HG03103 (cell line): ENCODE results near the gene ZBTB47.

ENCODE experiments used
- ATAC-seq: cut with Tn5 transposase; IDR thresholded peaks from one replicate; pipeline ENCODE4 v1.9.1; 2021; ENCODE audit warnings: low read depth; ENCODE audit not compliant: unreplicated experiment

ZBTB47 gene

GRCh38 chr3:42708611-42709151 is 55.2 kb downstream of the ZBTB47 start:
- ATAC-seq, result no peak

DNA sequence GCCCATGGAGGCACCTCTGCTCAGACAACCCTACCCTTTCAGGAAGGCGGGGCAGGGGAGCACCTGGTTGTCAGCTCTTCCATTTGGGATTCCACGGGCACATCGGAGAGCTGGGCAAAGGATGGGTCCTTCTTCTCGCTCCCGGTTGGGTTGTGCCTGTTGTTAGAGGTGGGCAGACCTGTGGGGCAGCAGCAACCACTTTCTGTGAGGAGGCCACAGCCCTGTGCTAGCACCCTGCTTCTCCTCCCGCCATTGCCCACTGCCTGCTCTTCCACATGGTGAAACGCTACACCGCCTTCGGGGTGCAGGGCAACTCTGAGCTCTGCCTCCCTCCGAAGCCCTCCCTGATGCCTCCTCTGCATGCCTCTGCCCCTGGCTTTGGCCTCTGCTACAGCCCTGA is 56.1 kb downstream of the ZBTB47 start:
- ATAC-seq, result no peak

DNA sequence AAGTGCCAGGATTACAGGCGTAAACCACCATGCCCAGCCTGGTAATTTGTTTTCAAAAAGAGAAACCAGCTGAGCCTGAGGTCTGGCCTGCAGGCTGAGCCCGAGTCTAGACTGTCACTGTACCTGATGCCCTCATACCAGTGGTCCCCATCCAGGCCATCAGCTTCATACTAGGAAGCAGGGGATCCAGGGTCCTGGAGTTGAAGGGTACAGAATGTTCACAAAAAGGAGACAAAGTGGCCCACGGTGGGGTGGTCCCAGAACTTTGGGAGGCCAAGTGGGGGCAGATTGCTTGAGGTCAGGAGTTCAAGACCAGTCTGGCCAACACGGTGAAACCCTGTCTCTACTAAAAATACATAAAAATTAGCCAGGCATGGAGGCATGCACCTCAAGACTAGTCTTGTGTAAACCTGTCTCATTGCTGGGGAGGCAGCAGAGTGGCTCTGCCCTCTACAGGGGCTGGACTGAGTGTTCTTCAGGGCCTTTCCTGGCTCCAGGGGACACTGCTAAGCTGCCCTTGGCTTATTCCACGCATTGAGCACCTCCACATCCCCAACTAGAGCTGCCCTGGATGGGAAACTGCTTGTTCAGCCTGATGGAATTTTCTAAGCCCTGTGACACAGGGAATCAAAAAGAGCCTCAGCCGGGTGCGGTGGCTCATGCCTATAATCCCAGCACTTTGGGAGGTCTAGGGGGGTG is 57.0 kb downstream of the ZBTB47 start:
- no peak for ATAC-seq

GRCh38 chr3:42711491-42712343 is 58.2 kb downstream of the ZBTB47 start:
- no peak for ATAC-seq

DNA sequence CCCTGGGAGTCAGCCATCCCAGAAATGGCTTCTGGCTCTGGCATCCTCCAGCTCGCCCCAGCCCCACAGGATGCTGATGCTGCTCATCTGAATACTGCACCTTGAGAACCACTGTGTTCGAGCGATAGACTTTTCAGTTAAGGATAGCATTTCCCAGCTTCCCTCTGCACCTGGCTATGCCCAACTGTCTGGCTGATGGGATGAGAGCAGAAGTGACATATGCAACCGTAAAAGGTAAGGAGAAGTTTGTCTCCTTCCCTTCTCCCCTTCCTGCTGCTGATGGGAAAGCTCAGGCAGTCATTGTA is 58.8 kb downstream of the ZBTB47 start:
- no peak for ATAC-seq

DNA sequence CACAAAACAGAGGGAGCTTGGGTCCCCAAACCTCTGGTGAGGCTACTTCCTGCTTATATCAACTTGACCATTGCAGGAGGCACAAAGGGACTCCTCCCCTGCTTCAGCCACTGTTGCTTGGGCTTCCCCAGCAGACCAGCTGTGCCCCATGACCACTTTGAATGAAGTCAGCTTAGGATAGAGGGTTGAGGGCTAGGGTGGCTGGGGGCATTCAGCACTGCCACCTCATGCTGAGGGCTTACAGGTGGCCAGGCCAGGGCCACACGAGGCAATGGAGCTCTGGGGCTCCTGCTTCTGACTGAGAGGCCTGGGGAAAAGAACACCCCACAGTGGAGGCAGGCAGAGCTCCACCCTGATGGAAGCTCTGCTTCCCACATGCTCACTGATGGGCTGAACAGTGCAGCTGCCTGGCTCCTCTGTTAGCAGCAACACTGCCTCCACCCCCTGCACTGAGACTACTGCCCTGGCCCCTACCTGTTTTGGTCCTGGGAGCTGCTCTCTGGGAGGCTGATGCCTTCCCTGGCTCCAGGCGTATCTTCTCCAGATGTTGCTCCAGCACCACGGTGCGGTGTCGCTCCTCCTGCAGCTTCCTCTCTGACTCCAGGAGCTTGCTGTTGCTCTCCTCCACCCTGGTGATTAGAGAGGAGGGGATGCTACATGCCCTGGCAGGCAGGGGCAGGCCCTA is 59.3 kb downstream of the ZBTB47 start:
- no peak for ATAC-seq

GRCh38 chr3:42713747-42714146 is 60.2 kb downstream of the ZBTB47 start:
- ATAC-seq, result no peak

DNA sequence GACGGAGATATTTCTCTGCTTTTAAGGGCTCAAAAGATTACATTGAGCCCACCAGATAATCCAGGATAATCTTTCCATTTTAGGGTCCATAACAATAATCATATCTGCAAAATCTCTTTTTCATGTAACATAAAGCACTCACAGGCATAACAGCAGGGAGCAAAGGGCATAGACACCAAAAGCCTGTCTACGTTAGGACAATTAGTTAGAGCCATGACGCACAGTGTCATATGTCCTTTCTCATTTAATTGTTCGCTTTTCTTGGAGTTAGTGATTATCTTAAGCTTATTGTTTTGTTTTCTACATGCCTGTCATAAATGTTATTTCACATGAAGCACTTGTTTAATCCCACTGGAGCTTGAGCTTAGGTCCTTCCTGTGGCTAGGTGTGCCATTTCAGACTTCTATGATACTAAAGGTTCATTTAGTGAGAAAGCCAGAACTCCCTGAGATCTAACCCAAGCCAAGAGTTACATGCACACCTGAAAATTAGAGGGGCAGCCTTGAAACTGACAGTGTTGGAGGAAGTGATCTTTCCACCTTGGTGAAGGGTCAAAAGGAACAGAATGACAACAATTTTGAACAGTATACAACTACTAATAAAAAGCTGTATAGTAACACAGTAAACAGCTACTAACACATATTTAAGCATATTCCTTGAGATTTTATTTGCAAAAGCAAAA is 60.8 kb downstream of the ZBTB47 start:
- ATAC-seq, result no peak
